Naive thymus-derived CD4-positive, alpha-beta T cell (primary cell): ENCODE measurements around the gene GRPR. TPM values are rescaled to one million over a fixed set of nuclear protein-coding genes. Genes with fewer than 3 reads are reported as not detected.

ENCODE experiments used
- ATAC-seq: fragments of 150-1000 bp; cut with Tn5 transposase; 2 replicates; pipeline ENCODE4 v1.10.0; 2021; ENCODE audit warnings: mild to moderate bottlenecking, moderate library complexity
- CTCF ChIA-PET: fragments of 350-600 bp; sonication (Branson Sonifier 250); formaldehyde crosslinking; loops from one replicate; lab custom pipeline; 2021; ENCODE audit warnings: antibody characterized with exemption; lab: Charles Lee
- POLR2A ChIA-PET: fragments of 350-600 bp; sonication (Branson Sonifier 250); formaldehyde crosslinking; loops from one replicate; lab custom pipeline; 2021; ENCODE audit warnings: antibody characterized with exemption, inconsistent platforms; lab: Charles Lee
- DNase-seq, 9 donors: peaks; one replicate each; pipeline versions ENCODE4 v3.0.0 to v3.0.0-alpha.2; 2020 to 2022; ENCODE audit warnings: mixed read lengths in 1 of 9
- H3K27ac ChIP-seq: one replicate; pipeline ENCODE4 v1.7.0; 2013; ENCODE audit warnings: mild to moderate bottlenecking, low read depth, low read length, moderate library complexity
- H3K27me3 ChIP-seq, 2 donors: one replicate each; pipeline ENCODE4 v1.7.0; 2013; ENCODE audit warnings: low read length in 2 of 2, mild to moderate bottlenecking in 2 of 2, moderate library complexity in 2 of 2; ENCODE audit not compliant: control insufficient read depth in 2 of 2, insufficient read depth in 2 of 2
- H3K36me3 ChIP-seq, 3 experiments: 1 replicate in 2 of 3; 2 replicates in 1 of 3; pipeline ENCODE4 v1.7.0; 2013; ENCODE audit warnings: low read length in 3 of 3, mild to moderate bottlenecking in 3 of 3, moderate library complexity in 1 of 3; ENCODE audit not compliant: insufficient read depth in 3 of 3, control insufficient read depth in 2 of 3
- H3K4me1 ChIP-seq, 2 donors: one replicate each; pipeline ENCODE4 v1.7.0; 2013; ENCODE audit warnings: low read length in 2 of 2, mild to moderate bottlenecking in 2 of 2, moderate library complexity in 1 of 2; ENCODE audit not compliant: control insufficient read depth in 2 of 2, insufficient read depth in 2 of 2
- H3K4me3 ChIP-seq: 2 replicates; pipeline ENCODE4 v1.7.0; 2013; ENCODE audit warnings: mild to moderate bottlenecking, low read length
- H3K9me3 ChIP-seq, 3 experiments: 1 replicate in 2 of 3; 2 replicates in 1 of 3; pipeline ENCODE4 v1.7.0; 2013; ENCODE audit warnings: low read length in 3 of 3; ENCODE audit not compliant: control insufficient read depth in 2 of 3
- H3K27ac Mint-ChIP-seq, 9 donors: one replicate each; pipeline ENCODE4 v1.8.0; 2020 to 2022; ENCODE audit warnings: mixed read lengths in 9 of 9, mild to moderate bottlenecking in 8 of 9, moderate library complexity in 5 of 9, inconsistent platforms in 2 of 9
- H3K27me3 Mint-ChIP-seq, 5 donors: one replicate each; pipeline ENCODE4 v1.8.0; 2021 to 2022; ENCODE audit warnings: mixed read lengths in 5 of 5, mild to moderate bottlenecking in 1 of 5
- H3K36me3 Mint-ChIP-seq, 5 donors: one replicate each; pipeline ENCODE4 v1.8.0; 2020 to 2022; ENCODE audit warnings: mixed read lengths in 5 of 5, mild to moderate bottlenecking in 3 of 5, inconsistent platforms in 1 of 5
- H3K4me1 Mint-ChIP-seq, 7 donors: one replicate each; pipeline ENCODE4 v1.8.0; 2020 to 2022; ENCODE audit warnings: mixed read lengths in 7 of 7, mild to moderate bottlenecking in 3 of 7, inconsistent platforms in 1 of 7
- H3K4me3 Mint-ChIP-seq, 10 donors: one replicate each; pipeline ENCODE4 v1.8.0; 2020 to 2022; ENCODE audit warnings: mild to moderate bottlenecking in 10 of 10, mixed read lengths in 10 of 10, moderate library complexity in 6 of 10, inconsistent platforms in 2 of 10
- H3K9me3 Mint-ChIP-seq, 11 donors: one replicate each; pipeline ENCODE4 v1.8.0; 2020 to 2022; ENCODE audit warnings: mixed read lengths in 11 of 11, mild to moderate bottlenecking in 4 of 11, inconsistent platforms in 1 of 11, moderate library complexity in 1 of 11
- intact Hi-C, 2 donors: fragments of 100-400 bp; cut with micrococcal nuclease; formaldehyde crosslinking; loops; one replicate each; pipeline ENCODE4 v1.15.1; 2023
- polyA plus RNA-seq, 2 donors: library from polyadenylated mRNA; unstranded; fragments of 300-500 nt; fragmentation: Illumina TruSeq; gene quantifications; one replicate each; pipeline ENCODE4 v1.2.3, GENCODE V29; 2021
- total RNA-seq, 6 experiments: library from RNA in 5 of 6; stranded (reverse) in 5 of 6; gene quantifications; 1 replicate in 5 of 6; 2 replicates in 1 of 6; pipeline ENCODE4 v1.2.3 and lab custom pipeline; 2021 to 2026

The GRPR gene
- total and polyA plus RNA-seq, 7 experiments from 2014 or later = 0.16 to 0.51 (median 0.24) TPM; not detected in 4

- Mint-ChIP-seq H3K4me3 (no peak overlapping the region), H3K36me3 (no peaks in the 10 kb centered on the region), H3K27ac (no peak overlapping the region), H3K27me3 (peaks cover 0 to 27% (median 6%) of the 10 kb centered on the region in 5 donors), H3K9me3 (peaks cover 0 to 3% (median 0%) of the 10 kb centered on the region in 11 donors), H3K4me1 (peaks cover 0 to 2% (median 0%) of the 10 kb centered on the region in 7 donors)
- intact Hi-C loops = no loop called here
- CTCF ChIA-PET = no interaction called here
- DNase-seq (no peak), ATAC-seq (no peak)
- POLR2A ChIA-PET = no interaction called here
- H3K36me3 ChIP-seq = no peaks in the 10 kb centered on the region
- no peak overlapping the region for H3K27ac ChIP-seq
- H3K4me3 ChIP-seq = no peak overlapping the region
- H3K27me3 ChIP-seq = no peaks in the 10 kb centered on the region
- H3K9me3 ChIP-seq = no peaks in the 10 kb centered on the region
- H3K4me1 ChIP-seq = no peaks in the 10 kb centered on the region
Measured at GRCh38 chrX:16130707-16131106, 7.3 kb downstream of the GRPR start.

GRCh38 chrX:16134936-16135335 lies 11.6 kb downstream of the GRPR start:
- no peaks in the 10 kb centered on the region for H3K36me3 Mint-ChIP-seq
- peaks cover 0 to 2% (median 0%) of the 10 kb centered on the region in 11 donors for H3K9me3 Mint-ChIP-seq
- peaks cover 0 to 25% (median 2%) of the 10 kb centered on the region in 5 donors for H3K27me3 Mint-ChIP-seq
- ATAC-seq = no peak
- Histone ChIP-seq H3K36me3 (no peaks in the 10 kb centered on the region), H3K27ac (no peak overlapping the region), H3K27me3 (no peaks in the 10 kb centered on the region), H3K9me3 (no peaks in the 10 kb centered on the region), H3K4me1 (no peaks in the 10 kb centered on the region), H3K4me3 (no peak overlapping the region)
- DNase-seq = no peak
- no peak overlapping the region for H3K27ac Mint-ChIP-seq
- no peak overlapping the region for H3K4me3 Mint-ChIP-seq
- no peaks in the 10 kb centered on the region for H3K4me1 Mint-ChIP-seq
- ChIA-PET CTCF (no interaction called here), POLR2A (no interaction called here)
- intact Hi-C loops = no loop called here

GRCh38 chrX:16136080-16136479 lies 12.7 kb downstream of the GRPR start:
- H3K4me1 ChIP-seq = no peaks in the 10 kb centered on the region
- Mint-ChIP-seq H3K4me3 (no peak overlapping the region), H3K27me3 (peaks cover 0 to 23% (median 0%) of the 10 kb centered on the region in 5 donors), H3K36me3 (no peaks in the 10 kb centered on the region), H3K4me1 (no peaks in the 10 kb centered on the region), H3K9me3 (peaks cover 0 to 2% (median 0%) of the 10 kb centered on the region in 11 donors), H3K27ac (no peak overlapping the region)
- POLR2A ChIA-PET = no interaction called here
- ATAC-seq (no peak), DNase-seq (no peak)
- no peaks in the 10 kb centered on the region for H3K9me3 ChIP-seq
- H3K36me3 ChIP-seq = no peaks in the 10 kb centered on the region
- H3K27ac ChIP-seq = no peak overlapping the region
- no peaks in the 10 kb centered on the region for H3K27me3 ChIP-seq
- no peak overlapping the region for H3K4me3 ChIP-seq
- intact Hi-C loops = no loop called here
- CTCF ChIA-PET = interaction anchor here (0.7 kb wide), 1 partner anchor 11 kb away, joined by 3 read pairs; no protein-coding TSS in a partner anchor

GRCh38 chrX:16137416-16138107 lies 14.2 kb downstream of the GRPR start:
- no peak overlapping the region for H3K4me3 ChIP-seq
- ATAC-seq (no peak), DNase-seq (no peak)
- no peak overlapping the region for H3K27ac ChIP-seq
- H3K4me3 Mint-ChIP-seq = no peak overlapping the region
- H3K9me3 Mint-ChIP-seq = peaks cover 0 to 2% (median 0%) of the 10 kb centered on the region in 11 donors
- no peak overlapping the region for H3K27ac Mint-ChIP-seq
- H3K27me3 ChIP-seq = no peaks in the 10 kb centered on the region
- no peaks in the 10 kb centered on the region for H3K9me3 ChIP-seq
- H3K4me1 Mint-ChIP-seq = no peaks in the 10 kb centered on the region
- H3K36me3 ChIP-seq = no peaks in the 10 kb centered on the region
- intact Hi-C loops = no loop called here
- H3K27me3 Mint-ChIP-seq = peaks cover 0 to 15% (median 0%) of the 10 kb centered on the region in 5 donors
- no peaks in the 10 kb centered on the region for H3K36me3 Mint-ChIP-seq
- POLR2A ChIA-PET = no interaction called here
- CTCF ChIA-PET = interaction anchor here (0.6 to 1.0 kb wide), 2 partner anchors 37 to 443 kb away, joined by 3 read pairs; no protein-coding TSS in a partner anchor
- no peaks in the 10 kb centered on the region for H3K4me1 ChIP-seq

- DNase-seq (peak in 1 of 9 donors; percentile 2), ATAC-seq (no peak)
- Histone ChIP-seq H3K36me3 (no peaks in the 10 kb centered on the region), H3K4me3 (no peak overlapping the region), H3K27ac (no peak overlapping the region), H3K4me1 (no peaks in the 10 kb centered on the region), H3K27me3 (no peaks in the 10 kb centered on the region), H3K9me3 (no peaks in the 10 kb centered on the region)
- intact Hi-C loops = no loop called here
- CTCF ChIA-PET = interaction anchor here (0.6 to 1.0 kb wide), 2 partner anchors 37 to 444 kb away, joined by 3 read pairs; no protein-coding TSS in a partner anchor
- Mint-ChIP-seq H3K27ac (no peak overlapping the region), H3K4me1 (no peaks in the 10 kb centered on the region), H3K27me3 (peaks cover under 1 to 15% (median 4%) of the 10 kb centered on the region in 5 donors), H3K4me3 (no peak overlapping the region), H3K9me3 (peaks cover 0 to 2% (median 0%) of the 10 kb centered on the region in 11 donors), H3K36me3 (no peaks in the 10 kb centered on the region)
- POLR2A ChIA-PET = no interaction called here
Measured at GRCh38 chrX:16138108-16138427, 14.7 kb downstream of the GRPR start.

GRCh38 chrX:16140448-16140847 lies 17.1 kb downstream of the GRPR start:
- Histone ChIP-seq H3K36me3 (no peaks in the 10 kb centered on the region), H3K9me3 (no peaks in the 10 kb centered on the region), H3K4me3 (no peak overlapping the region), H3K27ac (no peak overlapping the region), H3K27me3 (no peaks in the 10 kb centered on the region), H3K4me1 (no peaks in the 10 kb centered on the region)
- H3K4me1 Mint-ChIP-seq = no peaks in the 10 kb centered on the region
- H3K4me3 Mint-ChIP-seq = no peak overlapping the region
- intact Hi-C loops = no loop called here
- CTCF ChIA-PET = no interaction called here
- H3K9me3 Mint-ChIP-seq = peaks cover 0 to 7% (median 0%) of the 10 kb centered on the region in 11 donors
- H3K27ac Mint-ChIP-seq = no peak overlapping the region
- ATAC-seq = no peak
- POLR2A ChIA-PET = no interaction called here
- no peaks in the 10 kb centered on the region for H3K36me3 Mint-ChIP-seq
- no peak for DNase-seq
- peaks cover 6 to 12% (median 9%) of the 10 kb centered on the region in 5 donors for H3K27me3 Mint-ChIP-seq

GRCh38 chrX:16140983-16141382 lies 17.6 kb downstream of the GRPR start:
- Mint-ChIP-seq H3K36me3 (no peaks in the 10 kb centered on the region), H3K4me3 (no peak overlapping the region), H3K9me3 (peaks cover 0 to 7% (median 0%) of the 10 kb centered on the region in 11 donors), H3K27ac (no peak overlapping the region), H3K27me3 (peaks cover 6 to 12% (median 9%) of the 10 kb centered on the region in 5 donors), H3K4me1 (no peaks in the 10 kb centered on the region)
- Histone ChIP-seq H3K27ac (no peak overlapping the region), H3K36me3 (no peaks in the 10 kb centered on the region), H3K4me3 (no peak overlapping the region), H3K27me3 (no peaks in the 10 kb centered on the region), H3K4me1 (no peaks in the 10 kb centered on the region), H3K9me3 (no peaks in the 10 kb centered on the region)
- no peak for DNase-seq
- no peak for ATAC-seq
- intact Hi-C loops = no loop called here
- ChIA-PET POLR2A (no interaction called here), CTCF (no interaction called here)
